GM12873 (cell line): ENCODE data around the gene RAD51B.

ENCODE experiments used
- TF ChIP-seq, protein P1 (sequence below): IDR thresholded peaks from 2 replicates; pipeline ENCODE4 v1.5.1; 2012; ENCODE audit warnings: low read depth, mild to moderate bottlenecking, moderate library complexity, low read length, control low read depth; ENCODE audit not compliant: insufficient read depth; ENCODE audit errors: missing control alignments

RAD51B gene

DNA sequence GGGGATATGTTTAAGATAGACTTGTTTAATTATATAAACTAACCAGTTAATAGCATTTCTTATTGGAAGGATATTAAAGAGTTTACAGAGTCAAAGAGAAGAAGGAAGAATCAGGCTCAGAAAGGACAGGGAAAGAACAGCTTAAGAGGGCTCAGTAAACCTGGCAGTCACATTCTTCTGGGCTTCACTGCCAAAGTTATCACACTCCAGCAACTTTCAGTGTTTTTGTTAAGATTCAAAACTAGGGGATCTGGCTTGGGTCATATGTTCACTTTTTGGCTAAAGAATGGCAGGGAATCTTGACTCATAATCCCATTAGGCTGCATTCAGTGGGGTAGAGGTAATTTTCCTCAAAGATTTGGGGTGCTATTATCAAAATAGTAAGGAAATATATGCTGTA is 312.3 kb downstream of the RAD51B start:
- TF ChIP-seq, protein P1, sequence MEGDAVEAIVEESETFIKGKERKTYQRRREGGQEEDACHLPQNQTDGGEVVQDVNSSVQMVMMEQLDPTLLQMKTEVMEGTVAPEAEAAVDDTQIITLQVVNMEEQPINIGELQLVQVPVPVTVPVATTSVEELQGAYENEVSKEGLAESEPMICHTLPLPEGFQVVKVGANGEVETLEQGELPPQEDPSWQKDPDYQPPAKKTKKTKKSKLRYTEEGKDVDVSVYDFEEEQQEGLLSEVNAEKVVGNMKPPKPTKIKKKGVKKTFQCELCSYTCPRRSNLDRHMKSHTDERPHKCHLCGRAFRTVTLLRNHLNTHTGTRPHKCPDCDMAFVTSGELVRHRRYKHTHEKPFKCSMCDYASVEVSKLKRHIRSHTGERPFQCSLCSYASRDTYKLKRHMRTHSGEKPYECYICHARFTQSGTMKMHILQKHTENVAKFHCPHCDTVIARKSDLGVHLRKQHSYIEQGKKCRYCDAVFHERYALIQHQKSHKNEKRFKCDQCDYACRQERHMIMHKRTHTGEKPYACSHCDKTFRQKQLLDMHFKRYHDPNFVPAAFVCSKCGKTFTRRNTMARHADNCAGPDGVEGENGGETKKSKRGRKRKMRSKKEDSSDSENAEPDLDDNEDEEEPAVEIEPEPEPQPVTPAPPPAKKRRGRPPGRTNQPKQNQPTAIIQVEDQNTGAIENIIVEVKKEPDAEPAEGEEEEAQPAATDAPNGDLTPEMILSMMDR, result no peak

GRCh38 chr14:68132563-68133121 is 313.1 kb downstream of the RAD51B start:
- TF ChIP-seq, protein P1, result no peak

DNA sequence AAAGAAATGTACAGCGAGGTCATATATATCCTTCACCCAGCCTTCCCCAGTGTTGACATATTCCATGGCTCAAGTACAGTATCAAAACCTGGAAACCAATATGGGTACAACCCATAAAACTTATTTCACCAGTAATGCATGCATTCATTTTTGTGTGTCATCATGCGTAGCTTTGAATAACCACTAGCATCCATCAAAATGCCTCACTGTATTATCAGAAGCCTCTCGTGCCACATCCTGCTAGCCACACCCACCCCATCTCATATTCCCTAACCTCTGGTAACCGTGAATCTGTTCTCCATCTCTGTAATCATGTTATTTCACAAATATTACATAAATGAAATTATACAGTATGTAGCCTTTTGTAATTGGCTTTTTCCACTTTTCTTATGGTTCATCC is 314.3 kb downstream of the RAD51B start:
- TF ChIP-seq, protein P1, result no peak

DNA sequence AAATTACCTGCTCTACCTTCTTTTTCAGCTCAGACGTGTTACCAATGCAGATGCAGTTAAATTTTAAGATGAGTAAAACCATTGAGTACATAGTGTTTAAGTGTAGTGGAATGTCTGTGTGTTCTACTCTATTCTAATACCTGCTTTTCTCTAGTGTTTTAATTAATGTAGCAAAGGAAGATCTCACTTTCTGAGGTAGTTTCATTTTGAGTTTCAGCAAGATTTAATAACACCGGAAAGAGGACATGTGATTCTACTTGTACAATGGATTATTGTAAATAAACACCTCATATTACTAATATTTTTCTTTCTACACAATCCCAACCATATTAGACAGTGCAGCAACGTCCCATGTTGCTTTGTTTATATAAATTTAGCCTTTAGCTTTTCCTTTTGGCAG is 315.4 kb downstream of the RAD51B start:
- TF ChIP-seq, protein P1, result no peak

- TF ChIP-seq, protein P1, result no peak
Observed at GRCh38 chr14:68135566-68135965, 316.0 kb downstream of the RAD51B start.

DNA sequence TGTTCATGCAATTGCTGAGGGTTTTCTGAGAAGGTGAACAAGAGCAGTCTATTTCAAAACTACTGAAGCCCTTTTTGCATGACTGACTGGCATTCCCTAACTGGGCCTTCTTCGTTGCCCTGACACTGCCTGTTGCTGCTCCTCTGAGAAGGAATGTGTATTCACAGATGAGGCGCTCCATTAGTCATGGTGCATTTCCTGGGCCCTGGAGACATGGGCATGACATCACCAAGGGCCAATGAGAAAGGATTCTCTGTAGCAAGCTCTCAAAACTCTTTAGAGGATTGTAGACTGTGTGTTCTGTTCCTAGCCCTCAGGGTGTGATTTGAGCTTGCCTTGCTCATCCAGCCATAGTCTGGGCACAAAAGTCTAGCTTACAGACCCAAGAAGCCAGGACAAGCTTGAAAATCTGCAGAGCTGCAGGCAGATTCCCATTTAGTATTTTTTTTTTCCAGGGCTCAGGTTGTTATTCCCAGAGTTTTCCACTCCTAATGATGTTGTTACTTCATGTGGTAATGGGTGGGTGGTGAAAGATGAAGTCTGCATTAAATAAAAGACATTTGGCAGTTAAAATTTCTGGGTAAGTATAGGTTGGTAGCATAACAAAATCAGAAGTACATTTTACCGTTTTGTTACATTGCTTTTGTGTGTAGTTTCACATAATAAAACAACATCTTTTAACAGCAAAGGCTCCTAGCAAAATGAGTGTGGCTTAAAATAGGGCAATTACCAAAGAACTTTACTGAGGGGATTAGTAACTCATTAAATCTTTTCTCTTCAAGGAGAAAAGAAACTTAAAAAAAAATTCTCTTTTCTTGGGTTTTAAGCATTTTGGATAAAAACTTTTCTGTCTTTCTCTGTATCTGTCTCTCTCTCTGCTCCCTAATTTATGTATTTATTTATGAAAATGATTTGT is 318.4 kb downstream of the RAD51B start:
- TF ChIP-seq, protein P1, result no peak

GRCh38 chr14:68139431-68140075 is 320.0 kb downstream of the RAD51B start:
- TF ChIP-seq, protein P1, result no peak
